Smooth muscle cell (in vitro differentiated cells): ENCODE measurements around the gene ARHGDIA. TPM values are rescaled to one million over a fixed set of nuclear protein-coding genes. Genes with fewer than 3 reads are reported as not detected.

Experiments used
- DNase-seq: peaks from one replicate; lab custom pipeline; 2025; ENCODE audit not compliant: unreplicated experiment; lab: John Stamatoyannopoulos, UW
- H2AFZ ChIP-seq: fragments of 200-600 bp; sonication (generic); 2 replicates; pipeline ENCODE4 v1.6.0; 2016; ENCODE audit warnings: antibody characterized with exemption, low read depth, mild to moderate bottlenecking
- H3F3A ChIP-seq: fragments of 200-600 bp; sonication (generic); 2 replicates; pipeline ENCODE4 v1.6.0; 2017; ENCODE audit warnings: antibody characterized with exemption, low read depth
- H3K27ac ChIP-seq: fragments of 200-600 bp; sonication (generic); 2 replicates; pipeline ENCODE4 v1.5.1; 2016; ENCODE audit warnings: low read depth, mild to moderate bottlenecking
- H3K27me3 ChIP-seq: fragments of 200-600 bp; sonication (generic); 2 replicates; pipeline ENCODE4 v1.6.1; 2016; ENCODE audit warnings: low read depth, mild to moderate bottlenecking
- H3K36me3 ChIP-seq: fragments of 200-600 bp; sonication (generic); 2 replicates; pipeline ENCODE4 v1.5.1; 2016; ENCODE audit warnings: low read depth
- H3K4me1 ChIP-seq: fragments of 200-600 bp; sonication (generic); 2 replicates; pipeline ENCODE4 v1.5.1; 2016; ENCODE audit warnings: low read depth
- H3K4me2 ChIP-seq: fragments of 200-600 bp; sonication (generic); 2 replicates; pipeline ENCODE4 v1.6.0; 2016; ENCODE audit warnings: mild to moderate bottlenecking
- H3K4me3 ChIP-seq: fragments of 200-600 bp; sonication (generic); 2 replicates; pipeline ENCODE4 v1.5.1; 2016; ENCODE audit warnings: mild to moderate bottlenecking
- H3K79me2 ChIP-seq: fragments of 200-600 bp; sonication (generic); 2 replicates; pipeline ENCODE4 v1.6.0; 2016; ENCODE audit warnings: low read depth, mild to moderate bottlenecking
- H3K9ac ChIP-seq: fragments of 200-600 bp; sonication (generic); 2 replicates; pipeline ENCODE4 v1.6.0; 2016; ENCODE audit warnings: low read depth
- H3K9me3 ChIP-seq: fragments of 200-600 bp; sonication (generic); replicated peaks from 2 replicates; pipeline ENCODE4 v1.5.1; 2016; ENCODE audit warnings: low read depth
- H4K20me1 ChIP-seq: fragments of 200-600 bp; sonication (generic); 2 replicates; pipeline ENCODE4 v1.6.0; 2016; ENCODE audit warnings: low read depth
- WGBS: methylation state at CpG from one replicate; pipeline ENCODE4 v1.1.7; 2016; ENCODE audit warnings: low lambda C conversion rate; 5-methylcytosine and 5-hydroxymethylcytosine counted together
- polyA plus RNA-seq: library from polyadenylated mRNA; unstranded; fragments of >200 nt; fragmentation: Nextera tagmentation; extraction: Ambion mirVana; gene quantifications from 2 replicates; pipeline ENCODE4 v1.2.1, GENCODE V29; 2016
- total RNA-seq: library from RNA; depleted of rRNA; stranded (reverse); fragments of >200 nt; gene quantifications from 2 replicates; pipeline ENCODE4 v1.2.3, GENCODE V29; 2014
- TF ChIP-seq, protein P1 (sequence below): fragments of 200-600 bp; sonication (generic); IDR thresholded peaks from 2 replicates; pipeline ENCODE4 v1.5.1; 2017; ENCODE audit warnings: borderline replicate concordance, mild to moderate bottlenecking, antibody characterized with exemption; ENCODE audit not compliant: insufficient read depth, poor library complexity, severe bottlenecking

The ARHGDIA gene
- total and polyA plus RNA-seq, 2 experiments from 2014 or later = 256 to 360 TPM

DNA sequence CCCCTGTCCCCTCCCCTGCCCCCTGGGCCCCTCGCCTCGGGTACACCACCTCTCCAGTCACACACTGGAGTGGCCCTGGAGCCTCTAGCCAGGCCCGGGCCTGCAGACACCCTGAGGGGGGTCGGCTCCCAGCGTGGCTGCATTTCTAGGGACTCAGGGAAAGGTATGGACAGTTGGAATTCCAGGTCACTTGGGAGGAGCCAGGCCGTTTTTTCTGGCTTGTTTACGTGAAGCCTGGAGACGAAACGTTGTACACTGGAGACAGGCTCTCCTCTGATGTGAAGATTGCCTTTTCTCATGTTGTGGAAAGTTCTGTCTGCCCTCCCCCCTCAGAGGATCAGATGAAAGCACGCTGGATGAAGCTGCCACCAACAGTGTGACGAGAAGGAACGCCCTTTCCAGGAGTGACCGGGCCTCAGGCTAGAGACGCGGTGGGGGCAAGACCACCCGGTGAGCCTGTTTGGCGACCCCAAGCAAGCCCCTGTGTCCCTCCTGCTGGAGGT is 32.3 kb downstream of the ARHGDIA start:
- Histone ChIP-seq H3K36me3 (no peaks in the 10 kb centered on the region), H3K79me2 (no peaks in the 10 kb centered on the region), H2AFZ (no peak overlapping the region), H3K4me2 (no peak overlapping the region), H3K9ac (no peak overlapping the region), H3K27ac (no peak overlapping the region), H3K9me3 (no peaks in the 10 kb centered on the region), H3K4me1 (peaks cover 4% of the 10 kb centered on the region), H4K20me1 (peaks cover 18% of the 10 kb centered on the region), H3F3A (peaks cover 30% of the 10 kb centered on the region), H3K4me3 (no peak overlapping the region), H3K27me3 (no peaks in the 10 kb centered on the region)
- TF ChIP-seq, protein P1, sequence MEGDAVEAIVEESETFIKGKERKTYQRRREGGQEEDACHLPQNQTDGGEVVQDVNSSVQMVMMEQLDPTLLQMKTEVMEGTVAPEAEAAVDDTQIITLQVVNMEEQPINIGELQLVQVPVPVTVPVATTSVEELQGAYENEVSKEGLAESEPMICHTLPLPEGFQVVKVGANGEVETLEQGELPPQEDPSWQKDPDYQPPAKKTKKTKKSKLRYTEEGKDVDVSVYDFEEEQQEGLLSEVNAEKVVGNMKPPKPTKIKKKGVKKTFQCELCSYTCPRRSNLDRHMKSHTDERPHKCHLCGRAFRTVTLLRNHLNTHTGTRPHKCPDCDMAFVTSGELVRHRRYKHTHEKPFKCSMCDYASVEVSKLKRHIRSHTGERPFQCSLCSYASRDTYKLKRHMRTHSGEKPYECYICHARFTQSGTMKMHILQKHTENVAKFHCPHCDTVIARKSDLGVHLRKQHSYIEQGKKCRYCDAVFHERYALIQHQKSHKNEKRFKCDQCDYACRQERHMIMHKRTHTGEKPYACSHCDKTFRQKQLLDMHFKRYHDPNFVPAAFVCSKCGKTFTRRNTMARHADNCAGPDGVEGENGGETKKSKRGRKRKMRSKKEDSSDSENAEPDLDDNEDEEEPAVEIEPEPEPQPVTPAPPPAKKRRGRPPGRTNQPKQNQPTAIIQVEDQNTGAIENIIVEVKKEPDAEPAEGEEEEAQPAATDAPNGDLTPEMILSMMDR = no peak
- 50% methylated on average over 17 of the region's 17 CpGs for WGBS
- DNase-seq = no peak

DNA sequence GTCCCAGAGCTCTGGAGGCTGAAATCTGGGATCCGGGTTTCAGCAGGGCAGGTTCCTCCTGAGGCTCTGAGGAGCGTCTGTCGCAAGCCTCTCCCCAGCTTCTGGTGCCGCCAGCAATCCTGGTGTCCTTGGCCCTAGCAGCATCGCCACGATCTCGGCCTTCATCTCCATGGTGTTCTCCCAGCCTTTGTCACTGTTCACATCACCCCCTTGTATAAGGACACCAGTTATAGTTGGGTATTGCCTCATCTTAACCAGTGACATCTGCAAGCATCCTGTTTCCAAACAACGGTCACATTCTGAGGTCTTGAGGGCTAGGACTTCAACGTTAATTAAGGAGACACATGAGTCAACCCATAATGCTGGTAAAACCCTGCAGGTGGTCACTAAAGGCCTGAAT is 33.5 kb downstream of the ARHGDIA start:
- Histone ChIP-seq H3K79me2 (peaks cover 1% of the 10 kb centered on the region), H4K20me1 (peaks cover 6% of the 10 kb centered on the region), H3K4me1 (peaks cover 7% of the 10 kb centered on the region), H3K27ac (no peak overlapping the region), H3K4me3 (no peak overlapping the region), H3K27me3 (no peaks in the 10 kb centered on the region), H3K36me3 (no peaks in the 10 kb centered on the region), H3K9ac (no peak overlapping the region), H3F3A (peaks cover 22% of the 10 kb centered on the region), H3K4me2 (no peak overlapping the region), H3K9me3 (no peaks in the 10 kb centered on the region), H2AFZ (no peak overlapping the region)
- TF ChIP-seq, protein P1 = no peak
- no peak for DNase-seq
- WGBS = 86% methylated on average over 9 of the region's 9 CpGs

DNA sequence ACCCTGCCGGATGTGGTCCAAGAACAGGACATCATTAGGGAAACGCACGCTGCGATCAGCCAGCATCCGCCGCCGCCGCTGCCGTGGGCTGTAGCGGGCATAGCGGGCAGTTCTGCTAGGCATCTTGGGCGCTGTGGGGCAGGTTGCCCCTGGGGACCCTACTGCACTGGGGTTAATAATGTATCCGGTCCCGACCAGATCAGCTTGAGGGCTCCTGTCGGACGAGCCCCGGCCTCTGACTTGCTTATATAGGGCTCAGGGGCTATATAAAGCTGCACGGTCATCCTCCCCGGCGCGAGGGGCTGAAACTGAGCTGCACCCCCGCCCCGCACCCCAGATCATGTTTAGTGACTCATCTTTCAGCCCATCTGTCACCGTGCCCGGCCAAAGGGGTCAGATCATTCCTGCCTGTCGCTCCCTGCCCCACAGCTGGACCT is 36.3 kb downstream of the ARHGDIA start, which contains the start of gene PPP1R27:
Gene PPP1R27, minus strand, starts transcription at position 220 of the 437 bp plus-strand sequence. Its CDS starts 97 bp downstream, at position 123.
- H4K20me1 ChIP-seq = peaks cover 28% of the 10 kb centered on the region
- DNase-seq = no peak
- H3K36me3 ChIP-seq = no peaks in the 10 kb centered on the region
- 97% methylated on average over 26 of the region's 26 CpGs for WGBS
- peaks cover 29% of the 10 kb centered on the region for H3K79me2 ChIP-seq
- no peak within 1 kb of the TSS for H2AFZ ChIP-seq
- TF ChIP-seq, protein P1 = no peak
- H3K4me2 ChIP-seq = peak within 1 kb of the TSS; percentile 82
- peaks cover 12% of the 10 kb centered on the region for H3F3A ChIP-seq
- H3K9ac ChIP-seq = peak within 1 kb of the TSS; percentile 89
- peak within 1 kb of the TSS; percentile 86 for H3K27ac ChIP-seq
- H3K4me1 ChIP-seq = peaks cover 17% of the 10 kb centered on the region
- peak within 1 kb of the TSS; percentile 55 for H3K4me3 ChIP-seq
- H3K9me3 ChIP-seq = no peaks in the 10 kb centered on the region
- H3K27me3 ChIP-seq = no peaks in the 10 kb centered on the region
